Stimulated activated naive CD4-positive, alpha-beta T cell treated with Interleukin-2 at 50 U/mL for 16 hours (primary cell): ENCODE measurements around the gene ATP6V1G2.
"Not testable (repeated sequence)": the region's sequence is repeated elsewhere in the genome, so short reads cannot be mapped to it uniquely, and the experiment has no call there.

Source experiments
- DNase-seq: peaks from one replicate; lab custom pipeline; 2025; lab: John Stamatoyannopoulos, UW

ATP6V1G2 gene

DNA sequence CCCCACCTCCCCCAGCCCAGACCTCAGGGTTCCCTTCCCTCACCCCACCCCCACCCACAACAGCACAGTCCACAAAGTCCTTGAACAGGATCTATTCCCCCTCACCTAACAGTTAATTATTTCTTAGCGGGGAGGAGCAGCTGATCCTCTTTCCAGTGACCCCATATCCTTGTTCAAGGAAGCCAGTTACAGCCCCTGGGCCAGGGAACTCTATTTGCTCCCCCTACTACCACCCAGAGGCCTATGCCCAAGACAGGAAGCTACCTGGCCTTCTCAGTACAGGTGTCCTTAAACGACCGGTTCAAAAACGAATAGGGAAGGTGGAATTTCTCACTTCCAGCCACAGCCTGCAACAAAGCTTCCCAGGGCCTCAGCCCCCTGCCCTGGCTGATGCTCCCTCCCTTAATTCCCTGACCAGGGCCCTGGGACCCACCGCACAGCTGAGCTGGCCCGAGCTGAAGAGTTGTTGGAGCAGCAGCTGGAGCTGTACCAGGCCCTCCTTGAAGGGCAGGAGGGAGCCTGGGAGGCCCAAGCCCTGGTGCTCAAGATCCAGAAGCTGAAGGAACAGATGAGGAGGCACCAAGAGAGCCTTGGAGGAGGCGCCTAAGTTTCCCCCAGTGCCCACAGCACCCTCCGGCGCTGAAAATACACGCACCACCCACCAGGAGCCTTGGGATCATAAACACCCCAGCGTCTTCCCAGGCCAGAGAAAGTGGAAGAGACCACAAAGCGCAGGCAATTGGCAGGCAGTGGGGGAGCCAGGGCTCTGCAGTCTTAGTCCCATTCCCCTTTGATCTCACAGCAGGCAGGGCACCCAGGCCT, 16.9 kb downstream of the ATP6V1G2 start:
- DNase-seq = no peak

DNA sequence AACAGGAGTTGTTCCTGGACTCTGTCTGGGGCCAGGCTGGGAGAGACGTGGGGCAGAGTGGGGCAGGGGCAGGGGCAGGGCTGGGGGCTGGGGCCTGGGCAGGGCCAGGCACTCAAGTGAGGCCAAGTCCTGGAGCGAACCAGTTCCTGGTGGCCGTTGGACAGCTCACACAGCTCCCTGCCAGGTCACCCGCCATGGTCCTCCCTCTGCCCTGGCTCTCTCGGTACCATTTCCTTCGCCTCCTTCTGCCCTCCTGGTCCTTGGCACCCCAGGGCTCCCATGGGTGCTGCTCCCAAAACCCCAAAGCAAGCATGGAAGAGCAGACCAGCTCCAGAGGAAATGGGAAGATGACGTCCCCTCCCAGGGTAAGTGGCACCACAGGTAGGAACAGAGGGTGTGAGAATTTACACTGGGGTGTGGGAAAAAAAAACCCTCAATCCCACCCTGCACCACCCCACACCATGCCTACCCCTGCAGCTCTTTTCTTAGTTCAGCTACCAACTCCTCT, 17.5 kb downstream of the ATP6V1G2 start, which contains the start of gene MCCD1:
TSS of gene MCCD1 (plus strand) at position 142 of the 508 bp plus-strand sequence. CDS start at position 195, 53 bp downstream.
- no peak for DNase-seq

DNA sequence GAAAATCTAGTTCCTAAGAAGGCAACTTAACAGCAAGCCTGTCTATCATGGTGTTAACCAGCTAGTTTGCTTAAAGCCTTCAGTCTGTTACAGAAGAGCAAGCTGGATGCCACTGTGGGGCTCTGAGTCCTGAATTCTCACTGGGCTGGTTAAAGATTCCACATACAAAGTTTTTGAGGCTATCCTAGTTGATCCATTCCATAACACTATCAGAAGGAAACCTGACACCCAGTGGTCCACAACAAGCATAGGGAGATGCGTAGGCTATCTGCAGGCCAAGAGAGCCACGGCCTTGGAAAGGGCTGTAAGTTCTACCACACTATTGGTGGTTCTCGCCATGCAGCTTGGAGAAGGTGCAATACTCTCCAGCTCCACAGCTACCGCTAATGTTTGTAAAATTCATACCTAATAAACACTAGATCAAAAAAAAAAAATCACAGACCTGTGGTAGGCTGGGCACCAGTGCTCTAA, 18.1 kb downstream of the ATP6V1G2 start:
- DNase-seq = no peak

DNA sequence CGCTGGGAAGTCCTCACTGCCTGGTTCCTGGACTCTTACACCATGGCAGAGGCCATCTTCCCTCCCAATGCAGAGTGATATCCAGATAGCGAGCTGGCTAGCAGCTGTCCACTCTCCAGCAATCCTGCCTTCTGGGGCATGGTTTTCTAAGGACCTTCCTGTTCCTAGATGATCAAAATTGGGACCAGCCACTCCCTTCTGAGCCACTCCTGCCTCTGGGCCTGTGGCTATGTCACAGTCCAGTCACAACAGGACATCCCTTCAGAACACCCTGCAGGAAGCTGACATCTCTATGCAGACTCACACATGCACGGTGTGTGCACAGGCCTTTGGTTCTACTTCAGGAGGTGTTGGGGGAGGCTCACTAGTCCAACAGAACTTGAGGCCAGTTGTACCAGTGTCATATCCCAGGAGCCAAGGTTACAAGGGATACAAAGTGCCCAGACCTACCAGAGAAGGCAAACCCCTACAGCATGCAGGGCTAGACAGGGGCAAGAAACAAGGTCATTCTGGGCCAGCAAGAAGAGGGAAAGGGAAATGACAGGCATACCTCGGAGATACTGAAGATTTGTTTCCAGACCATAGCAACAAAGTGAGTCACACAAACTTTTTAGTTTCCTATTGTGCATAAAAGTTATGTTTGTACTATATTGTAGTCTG, 20.3 kb downstream of the ATP6V1G2 start:
- no peak for DNase-seq

DNA sequence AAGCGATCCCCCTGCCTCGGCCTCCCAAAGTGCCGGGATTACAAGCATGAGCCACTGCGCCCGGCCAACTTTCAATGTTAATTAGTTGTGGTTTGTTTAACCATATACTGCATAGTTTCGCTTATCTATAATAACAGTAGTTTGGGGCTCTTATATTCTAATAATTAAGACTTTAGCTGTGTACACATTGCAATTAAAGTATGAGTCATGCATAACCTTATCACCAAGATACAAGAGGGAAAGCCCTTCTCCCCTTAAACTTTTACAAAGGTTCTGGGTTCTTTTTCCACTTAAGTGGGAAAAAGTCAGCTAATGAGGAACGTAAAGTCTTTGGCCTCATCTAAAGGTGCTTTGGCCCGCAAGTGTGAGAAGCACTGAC, 20.9 kb downstream of the ATP6V1G2 start:
- DNase-seq = no peak

DNA sequence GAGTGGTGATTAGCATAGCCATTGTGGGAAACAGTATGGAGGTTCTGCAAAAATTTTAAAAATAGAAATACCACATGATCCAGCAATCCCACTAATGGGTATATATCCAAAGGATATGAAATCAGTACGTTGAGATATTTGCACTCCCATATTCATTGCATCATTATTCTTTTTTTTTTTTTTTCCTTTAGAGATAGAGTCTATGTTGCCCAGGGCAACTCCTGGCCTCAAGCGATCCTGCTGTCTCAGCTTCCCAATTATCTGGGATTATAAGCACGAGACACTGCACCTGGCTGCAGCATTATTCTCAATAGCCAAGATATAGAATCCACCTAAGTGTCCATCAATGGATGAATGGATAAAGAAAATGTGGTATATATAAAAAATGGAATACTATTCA, 24.6 kb downstream of the ATP6V1G2 start:
- DNase-seq = no peak

DNA sequence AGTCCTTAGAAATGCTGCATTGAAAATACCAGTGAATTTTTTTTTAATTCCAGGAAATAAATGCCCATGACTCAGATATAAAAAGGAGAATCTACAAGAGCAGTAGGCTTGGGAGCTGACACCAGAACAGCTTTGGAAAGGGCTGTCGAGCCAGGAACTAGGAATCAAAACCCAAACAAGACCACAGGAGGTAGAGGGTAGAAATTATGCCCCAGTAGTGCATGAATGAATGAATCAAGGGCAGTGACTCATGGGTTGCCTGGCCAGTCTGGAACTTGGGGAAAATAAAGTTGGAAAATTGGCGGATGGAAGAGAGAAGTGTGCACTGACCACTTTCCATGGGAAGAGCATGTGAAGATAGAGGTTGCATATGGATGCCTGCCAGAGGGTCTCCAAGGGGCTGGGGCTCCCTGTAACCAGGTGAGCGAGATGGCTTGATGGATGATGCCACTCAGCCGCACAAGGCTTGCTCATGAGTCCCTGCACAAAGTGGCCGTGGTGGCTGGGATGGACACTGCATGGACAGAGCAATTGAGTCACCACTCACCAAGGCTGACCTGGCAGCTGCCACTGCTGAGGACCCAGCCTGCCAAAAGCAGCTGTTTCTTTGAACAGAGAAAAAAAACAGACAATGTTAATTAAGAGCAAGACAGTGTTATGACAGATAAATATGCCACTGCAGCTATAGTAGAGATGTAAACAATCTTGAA, 32.8 kb downstream of the ATP6V1G2 start:
- DNase-seq = no peak

DNA sequence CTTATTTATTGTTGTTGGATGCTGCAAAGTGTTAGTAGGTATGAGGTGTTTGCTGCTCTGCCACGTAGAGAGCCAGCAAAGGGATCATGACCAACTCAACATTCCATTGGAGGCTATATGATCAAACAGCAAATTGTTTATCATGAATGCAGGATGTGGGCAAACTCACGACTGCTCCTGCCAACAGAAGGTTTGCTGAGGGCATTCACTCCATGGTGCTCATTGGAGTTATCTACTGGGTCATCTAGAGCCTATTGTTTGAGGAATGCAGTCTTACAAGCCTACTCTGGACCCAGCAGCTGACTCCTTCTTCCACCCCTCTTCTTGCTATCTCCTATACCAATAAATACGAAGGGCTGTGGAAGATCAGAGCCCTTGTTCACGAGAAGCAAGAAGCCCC, 36.4 kb downstream of the ATP6V1G2 start:
- DNase-seq = no peak

DNA sequence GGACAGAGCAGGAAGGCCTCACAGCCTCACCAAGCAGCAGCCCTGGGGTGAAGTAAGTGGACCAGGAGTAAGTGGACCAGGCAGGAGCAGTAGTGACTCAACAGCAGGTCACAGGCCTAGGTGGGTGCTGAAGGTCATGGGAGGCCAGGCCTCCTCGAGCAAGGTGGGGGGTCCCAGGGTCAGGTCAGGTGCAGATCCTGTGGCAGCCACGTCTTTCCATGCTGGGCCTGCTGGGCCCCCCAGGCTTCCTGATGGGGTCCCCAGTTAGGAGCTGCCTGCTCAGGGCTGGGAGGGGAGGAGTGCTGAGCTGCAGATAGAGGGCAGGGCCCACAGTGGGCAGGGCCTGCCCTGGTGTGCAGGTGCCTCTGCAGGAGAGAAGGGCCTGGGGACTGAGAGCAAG, 37.4 kb downstream of the ATP6V1G2 start:
- not testable (repeated sequence) for DNase-seq

DNA sequence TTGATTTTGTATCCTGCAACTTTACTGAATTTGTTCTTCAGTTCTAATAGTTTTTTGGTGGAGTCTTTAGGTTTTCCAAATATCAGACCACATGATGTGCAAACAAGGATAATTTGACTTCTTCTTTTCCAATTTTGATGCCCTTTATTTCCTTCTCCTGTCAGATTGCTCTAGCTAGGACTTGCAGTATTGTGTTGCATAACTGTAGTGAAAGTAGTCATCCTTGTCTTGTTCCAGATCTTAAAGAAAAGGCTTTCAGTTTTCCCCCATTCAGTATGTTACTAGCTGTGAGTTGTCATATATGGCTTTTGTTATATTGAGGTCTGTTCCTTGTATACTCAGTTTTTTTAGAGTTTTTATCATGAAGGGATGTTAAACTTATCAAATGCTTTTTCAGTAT, 43.8 kb downstream of the ATP6V1G2 start:
- DNase-seq = no peak

DNA sequence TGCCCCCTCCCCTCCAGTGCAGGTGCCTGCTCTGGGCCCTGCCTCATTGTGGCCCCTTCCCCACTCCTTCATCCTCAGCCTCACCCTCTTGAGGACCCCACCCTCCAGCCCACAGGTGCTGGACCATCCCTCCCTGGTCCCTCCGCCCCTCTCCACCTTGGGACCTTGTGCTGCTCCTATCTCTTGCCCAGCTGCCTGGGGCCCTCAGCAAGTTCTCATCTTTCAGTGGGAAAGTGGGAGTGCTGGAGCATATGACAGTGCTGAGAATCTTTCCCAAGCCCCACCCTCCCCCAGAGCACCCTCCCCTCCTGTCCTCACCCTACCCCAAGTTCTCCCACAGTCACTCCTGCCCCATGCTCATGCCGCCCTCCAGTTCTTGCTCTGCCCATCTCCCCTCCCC, 46.8 kb downstream of the ATP6V1G2 start:
- DNase-seq = not testable (repeated sequence)

DNA sequence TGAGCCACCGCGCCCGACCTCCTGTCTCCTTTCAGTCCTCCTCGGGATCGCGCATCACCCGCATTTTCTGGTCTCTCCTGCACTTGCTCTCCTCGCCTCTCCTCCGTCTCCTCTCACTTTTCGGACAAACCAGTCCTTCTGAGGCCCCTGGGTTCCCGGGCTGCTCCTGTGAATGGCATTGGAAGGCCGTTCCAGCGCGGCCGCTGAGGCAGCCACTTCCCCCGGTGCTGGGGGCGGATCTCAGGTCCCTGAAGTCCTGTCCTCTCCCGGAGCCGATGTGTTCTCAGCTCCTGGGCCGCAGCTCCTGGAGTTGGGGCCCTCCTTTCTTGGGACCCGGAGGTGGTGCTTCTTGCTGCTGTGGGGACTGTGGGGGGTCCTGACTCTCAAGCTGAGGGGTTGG, 47.7 kb downstream of the ATP6V1G2 start:
- no peak for DNase-seq

DNA sequence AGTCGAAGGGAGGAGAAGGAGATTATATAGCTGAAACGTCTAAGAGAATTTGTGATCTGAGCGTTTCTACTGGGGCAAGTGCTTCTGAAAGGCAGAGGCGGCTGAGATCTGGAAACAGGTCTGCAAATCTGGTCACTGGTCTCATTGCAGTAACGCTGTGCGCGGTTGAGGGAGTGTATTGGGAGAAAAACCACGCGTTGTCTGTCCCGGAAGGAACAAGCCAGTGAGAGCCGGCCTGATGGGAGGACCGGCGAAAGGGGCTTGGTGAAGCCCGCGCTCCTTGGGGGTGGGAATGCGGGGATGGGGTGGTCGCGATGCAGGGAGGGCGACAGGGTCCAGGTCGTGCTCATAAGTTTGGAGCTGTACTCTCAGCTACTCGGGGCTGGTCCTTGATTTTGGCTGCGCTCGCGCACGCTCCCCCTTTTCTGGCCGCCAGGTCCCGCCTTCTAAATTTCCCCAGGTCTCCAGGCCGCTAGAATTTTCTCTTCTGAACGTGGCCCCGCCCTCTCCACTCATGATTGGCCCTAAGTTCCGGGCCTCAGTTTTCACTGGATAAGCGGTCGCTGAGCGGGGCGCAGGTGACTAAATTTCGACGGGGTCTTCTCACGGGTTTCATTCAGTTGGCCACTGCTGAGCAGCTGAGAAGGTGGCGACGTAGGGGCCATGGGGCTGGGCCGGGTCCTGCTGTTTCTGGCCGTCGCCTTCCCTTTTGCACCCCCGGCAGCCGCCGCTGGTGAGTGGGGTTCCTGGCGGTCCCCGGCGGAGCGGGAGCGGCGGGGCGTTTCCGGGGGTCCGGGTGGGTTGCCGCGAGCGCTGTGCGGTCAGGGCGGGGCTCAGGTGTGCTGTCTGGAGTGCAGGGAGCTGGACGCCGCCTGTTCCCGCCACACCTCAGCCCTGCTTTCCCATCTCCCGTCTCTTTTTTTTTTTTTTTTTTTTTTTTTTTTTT, 48.6 kb downstream of the ATP6V1G2 start, which contains the start of gene MICB:
TSS of gene MICB (plus strand) at position 615 of the 946 bp plus-strand sequence. CDS start at position 664, 49 bp downstream.
- DNase-seq = peak; percentile 91

DNA sequence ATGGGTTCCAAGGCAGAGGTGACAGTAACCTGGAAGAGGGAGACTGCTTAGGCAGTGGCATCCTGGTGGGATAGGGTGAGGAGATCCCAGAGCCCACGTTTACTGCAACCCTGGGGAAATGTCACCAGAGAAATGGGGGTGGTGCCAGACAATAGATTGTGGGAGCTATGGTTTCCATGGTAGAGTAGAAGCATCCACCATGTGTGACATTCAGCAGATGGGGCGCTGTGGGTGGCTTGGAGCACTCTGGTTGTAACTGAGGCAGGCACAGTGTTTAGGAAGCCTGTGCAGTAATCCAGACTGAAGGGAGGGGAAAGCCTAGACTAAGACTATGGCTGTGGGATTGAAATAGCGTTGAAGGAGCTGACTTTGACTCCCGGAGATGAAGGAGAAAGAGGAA, 49.6 kb downstream of the ATP6V1G2 start:
- DNase-seq = not testable (repeated sequence)

DNA sequence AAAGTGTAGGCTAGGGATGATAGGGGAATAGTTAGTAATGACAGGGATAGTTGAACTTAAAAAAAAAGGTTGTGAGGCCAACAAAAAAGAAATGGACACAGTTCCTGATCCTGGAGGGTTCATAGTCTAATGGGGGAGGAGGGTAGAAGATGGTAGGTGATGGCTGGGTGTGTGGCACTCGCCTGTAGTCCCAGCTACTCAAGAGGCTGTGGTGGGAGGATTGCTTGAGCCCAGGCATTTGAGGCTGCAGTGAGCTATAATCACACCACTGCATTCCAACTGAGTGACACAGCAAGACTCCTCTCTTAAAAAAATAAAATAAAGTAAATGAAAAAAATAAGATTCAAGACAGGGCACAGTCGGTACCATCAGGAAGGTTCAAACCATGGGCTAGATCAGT, 50.8 kb downstream of the ATP6V1G2 start:
- no peak for DNase-seq
